ENCODE data around the gene SERTAD1.
"Not testable (repeated sequence)": the region's sequence is repeated elsewhere in the genome, so short reads cannot be mapped to it uniquely, and the experiment has no call there.

SERTAD1 gene

GRCh38 chr19:40422748-40423566, 2.8 kb downstream of the SERTAD1 start:
- DNase-seq (ENCODE audit: low read depth in 2 of 3, low spot score in 1 of 3): no peak

GRCh38 chr19:40421993-40422747, 3.6 kb downstream of the SERTAD1 start:
- DNase-seq (ENCODE audit: low read depth in 2 of 3, low spot score in 1 of 3): no peak

GRCh38 chr19:40420766-40421765, 4.7 kb downstream of the SERTAD1 start:
- peak; percentile 40 to 68 (median 60) for DNase-seq (ENCODE audit: low read depth in 2 of 3, low spot score in 1 of 3)

GRCh38 chr19:40420451-40420765, 5.4 kb downstream of the SERTAD1 start:
- no peak for DNase-seq (ENCODE audit: low read depth in 2 of 3, low spot score in 1 of 3)

GRCh38 chr19:40419780-40420179, 6.0 kb downstream of the SERTAD1 start:
- no peak for DNase-seq (ENCODE audit: low read depth in 2 of 3, low spot score in 1 of 3)

GRCh38 chr19:40419066-40419612, 6.7 kb downstream of the SERTAD1 start:
- DNase-seq (ENCODE audit: low read depth in 2 of 3, low spot score in 1 of 3): no peak

GRCh38 chr19:40418040-40418439, 7.8 kb downstream of the SERTAD1 start:
- DNase-seq (ENCODE audit: low read depth in 2 of 3, low spot score in 1 of 3): no peak

GRCh38 chr19:40417643-40417981, 8.2 kb downstream of the SERTAD1 start:
- no peak for DNase-seq (ENCODE audit: low read depth in 2 of 3, low spot score in 1 of 3)

- no peak for DNase-seq (ENCODE audit: low read depth in 2 of 3, low spot score in 1 of 3)
Observed at GRCh38 chr19:40416918-40417642, 8.7 kb downstream of the SERTAD1 start.

- no peak for DNase-seq (ENCODE audit: low read depth in 2 of 3, low spot score in 1 of 3)
Observed at GRCh38 chr19:40415768-40416167, 10.0 kb downstream of the SERTAD1 start.

- DNase-seq (ENCODE audit: low read depth in 2 of 3, low spot score in 1 of 3): no peak
Observed at GRCh38 chr19:40414542-40415535, 11.0 kb downstream of the SERTAD1 start.

GRCh38 chr19:40413291-40413845, 12.4 kb downstream of the SERTAD1 start, which contains the start of gene PRX:
PRX (minus strand) TSS chr19:40413378; CDS start chr19:40407932, 5,446 bp downstream.
- DNase-seq (ENCODE audit: low read depth in 2 of 3, low spot score in 1 of 3): no peak

- no peak for DNase-seq (ENCODE audit: low read depth in 2 of 3, low spot score in 1 of 3)
Observed at GRCh38 chr19:40412866-40413265, 12.9 kb downstream of the SERTAD1 start.

- DNase-seq (ENCODE audit: low read depth in 2 of 3, low spot score in 1 of 3): no peak
Observed at GRCh38 chr19:40411958-40412499, 13.8 kb downstream of the SERTAD1 start.

- no peak for DNase-seq (ENCODE audit: low read depth in 2 of 3, low spot score in 1 of 3)
Observed at GRCh38 chr19:40411125-40411842, 14.5 kb downstream of the SERTAD1 start.

GRCh38 chr19:40410030-40410389, 15.8 kb downstream of the SERTAD1 start:
- DNase-seq (ENCODE audit: low read depth in 2 of 3, low spot score in 1 of 3): no peak

GRCh38 chr19:40408598-40408925, 17.2 kb downstream of the SERTAD1 start:
- DNase-seq (ENCODE audit: low read depth in 2 of 3, low spot score in 1 of 3): not testable (repeated sequence)
